ENCODE data around the gene UTS2B. TPM values are rescaled to one million over a fixed set of nuclear protein-coding genes. Genes with fewer than 3 reads are reported as not detected.

Gene UTS2B
- total RNA-seq, 4 donors from 2014 or later: not detected

- 57 to 61% methylated on average over 4 of the region's 4 CpGs for WGBS, 2 donors
- no peak for DNase-seq (ENCODE audit: low spot score in 2 of 2)
- TF ChIP-seq CTCF (IDR thresholded peaks at IDR 0.05) (no peak), POLR2A (IDR thresholded peaks at IDR 0.05) (no peak)
- intact Hi-C loops (cut with DNase I; ENCODE audit: low total_unique reads): no loop called here
- H3K4me3 ChIP-seq (ENCODE audit: low read depth, poor library complexity, severe bottlenecking): no peak overlapping the region
Measured at GRCh38 chr3:191238321-191238817, 92.0 kb downstream of the UTS2B start.

- no peak for DNase-seq (ENCODE audit: low spot score in 2 of 2)
- WGBS, 2 donors: 79 to 87% methylated on average over 5 of the region's 5 CpGs
- no peak overlapping the region for H3K4me3 ChIP-seq (ENCODE audit: low read depth, poor library complexity, severe bottlenecking)
- TF ChIP-seq CTCF (IDR thresholded peaks at IDR 0.05): no peak
- TF ChIP-seq POLR2A (IDR thresholded peaks at IDR 0.05): no peak
- intact Hi-C loops (cut with DNase I; ENCODE audit: low total_unique reads): no loop called here
Measured at GRCh38 chr3:191237047-191237882, 93.1 kb downstream of the UTS2B start.

GRCh38 chr3:191236646-191237045 lies 93.7 kb downstream of the UTS2B start:
- TF ChIP-seq CTCF (IDR thresholded peaks at IDR 0.05) (no peak), POLR2A (IDR thresholded peaks at IDR 0.05) (no peak)
- no peak for DNase-seq (ENCODE audit: low spot score in 2 of 2)
- intact Hi-C loops (cut with DNase I; ENCODE audit: low total_unique reads): no loop called here
- H3K4me3 ChIP-seq (ENCODE audit: low read depth, poor library complexity, severe bottlenecking): no peak overlapping the region
- WGBS, 2 donors: 74 to 75% methylated on average over 3 of the region's 3 CpGs

GRCh38 chr3:191235331-191236314 lies 94.7 kb downstream of the UTS2B start:
- 64 to 75% methylated on average over 4 of the region's 4 CpGs for WGBS, 2 donors
- intact Hi-C loops (cut with DNase I; ENCODE audit: low total_unique reads): no loop called here
- H3K4me3 ChIP-seq (ENCODE audit: low read depth, poor library complexity, severe bottlenecking): no peak overlapping the region
- DNase-seq (ENCODE audit: low spot score in 2 of 2): no peak
- TF ChIP-seq POLR2A (IDR thresholded peaks at IDR 0.05) (no peak), CTCF (IDR thresholded peaks at IDR 0.05) (no peak)

- DNase-seq (ENCODE audit: low spot score in 2 of 2): no peak
- intact Hi-C loops (cut with DNase I; ENCODE audit: low total_unique reads): no loop called here
- 85 to 86% methylated on average over 9 of the region's 9 CpGs for WGBS, 2 donors
- H3K4me3 ChIP-seq (ENCODE audit: low read depth, poor library complexity, severe bottlenecking): no peak overlapping the region
- TF ChIP-seq POLR2A (IDR thresholded peaks at IDR 0.05) (no peak), CTCF (IDR thresholded peaks at IDR 0.05) (no peak)
Measured at GRCh38 chr3:191234216-191234615, 96.1 kb downstream of the UTS2B start.
